HCT116 (cell line): ENCODE measurements around the gene CAPN10. TPM values are rescaled to one million over a fixed set of nuclear protein-coding genes. Genes with fewer than 3 reads are reported as not detected.
A peak's percentile ranks its signal among the peaks of the same experiment; 100 is the strongest.

Experiments
- ATAC-seq: fragments of 200-7000 bp; cut with Tn5 transposase; 2 replicates; pipeline ENCODE4 v1.9.1; 2020; ENCODE audit warnings: mild to moderate bottlenecking, moderate library complexity
- BruUV-seq: library from RNA; stranded (reverse); fragments of 400-500 nt; replicated peaks from 2 replicates; lab custom pipeline; 2021; lab: Mats Ljungman, UMichigan
- CTCF ChIA-PET: fragments of 300-600 bp; sonication (Branson Sonifier 250); formaldehyde crosslinking; loops from one replicate; lab custom pipeline; 2021; ENCODE audit warnings: antibody characterized with exemption; lab: Charles Lee
- POLR2A ChIA-PET: fragments of 300-600, 350-600 bp; sonication (Branson Sonifier 250); formaldehyde crosslinking; loops from one replicate; lab custom pipeline; 2021; ENCODE audit warnings: antibody characterized with exemption; lab: Charles Lee
- RAD21 ChIA-PET, 2 experiments: fragments of 300-600 bp; sonication (Branson Sonifier 250); formaldehyde crosslinking; loops; one replicate each; lab custom pipeline; 2023; ENCODE audit warnings: low total read pairs in 2 of 2; ENCODE audit not compliant: uncharacterized antibody in 2 of 2, unreplicated experiment in 2 of 2, low non-redundant PET in 1 of 2; lab: Charles Lee
- DNase-seq: peaks from one replicate; pipeline ENCODE4 v3.0.0-alpha.2; 2010; ENCODE audit warnings: low read depth, low spot score
- H2AFZ ChIP-seq: fragments of 200-600 bp; shearing (Covaris generic), sonication (generic); 2 replicates; pipeline ENCODE4 v1.6.1; 2017; ENCODE audit warnings: low read depth, mixed run types, mixed read lengths, antibody characterized with exemption, low read length; ENCODE audit not compliant: poor library complexity, severe bottlenecking
- H3K27ac ChIP-seq: 2 replicates; pipeline ENCODE4 v1.5.1; 2012; ENCODE audit warnings: low read depth, low read length
- H3K27me3 ChIP-seq: fragments of 200-600 bp; sonication (generic); 2 replicates; pipeline ENCODE4 v1.6.1; 2016; ENCODE audit warnings: mixed run types, low read length, mixed read lengths; ENCODE audit not compliant: insufficient read depth
- H3K36me3 ChIP-seq, 2 experiments: fragments of 200-500 bp in 1 of 2; fragments of 200-600 bp in 1 of 2; sonication (Bioruptor generic) in 1 of 2; sonication (generic) in 1 of 2; 2 replicates each; pipeline versions ENCODE4 v1.5.1 to v1.6.1; 2014 to 2016; ENCODE audit warnings: low read length in 2 of 2, inconsistent platforms in 1 of 2, mixed read lengths in 1 of 2, mixed run types in 1 of 2; ENCODE audit not compliant: insufficient read depth in 2 of 2, control insufficient read depth in 1 of 2
- H3K4me1 ChIP-seq, 2 experiments: fragments of 200-600 bp in 1 of 2; sonication (generic) in 1 of 2; 2 replicates each; pipeline versions ENCODE4 v1.5.1 to v1.6.1; 2012 to 2017; ENCODE audit warnings: low read length in 2 of 2, inconsistent platforms in 1 of 2, mild to moderate bottlenecking in 1 of 2, mixed read lengths in 1 of 2, mixed run types in 1 of 2, moderate library complexity in 1 of 2; ENCODE audit not compliant: insufficient read depth in 2 of 2, control insufficient read depth in 1 of 2
- H3K4me2 ChIP-seq: fragments of 200-600 bp; sonication (generic); 2 replicates; pipeline ENCODE4 v1.6.1; 2017; ENCODE audit warnings: mixed run types, low read length, mixed read lengths
- H3K4me3 ChIP-seq, 2 experiments: fragments of 200-600 bp in 1 of 2; sonication (generic) in 1 of 2; replicated peaks in 1 of 2; 2 replicates each; pipeline ENCODE4 v1.5.1; 2011 to 2016; ENCODE audit warnings: low read length in 2 of 2, control low read depth in 1 of 2, low read depth in 1 of 2, mild to moderate bottlenecking in 1 of 2, mixed read lengths in 1 of 2, mixed run types in 1 of 2
- H3K79me2 ChIP-seq: fragments of 200-600 bp; sonication (generic); 2 replicates; pipeline ENCODE4 v1.6.1; 2017; ENCODE audit warnings: mild to moderate bottlenecking, mixed run types, low read length, moderate library complexity, mixed read lengths; ENCODE audit not compliant: insufficient read depth
- H3K9ac ChIP-seq: fragments of 200-600 bp; sonication (generic); 2 replicates; pipeline ENCODE4 v1.6.1; 2016; ENCODE audit warnings: low read length, mixed read lengths
- H3K9me2 ChIP-seq: fragments of 200-600 bp; sonication (generic), shearing (Covaris generic); 2 replicates; pipeline ENCODE4 v1.6.1; 2017; ENCODE audit warnings: mixed run types, mild to moderate bottlenecking, moderate library complexity; ENCODE audit not compliant: insufficient read depth
- H3K9me3 ChIP-seq, 2 experiments: fragments of 200-500 bp in 1 of 2; fragments of 200-600 bp in 1 of 2; sonication (Bioruptor generic) in 1 of 2; sonication (generic) in 1 of 2; 2 replicates each; pipeline ENCODE4 v1.6.1; 2014 to 2017; ENCODE audit warnings: low read length in 2 of 2, mixed read lengths in 2 of 2, inconsistent platforms in 1 of 2, low read depth in 1 of 2, mild to moderate bottlenecking in 1 of 2, mixed run types in 1 of 2, moderate library complexity in 1 of 2; ENCODE audit not compliant: control insufficient read depth in 1 of 2, insufficient read depth in 1 of 2
- H4K20me1 ChIP-seq: fragments of 200-600 bp; sonication (generic), shearing (Covaris generic); 2 replicates; pipeline ENCODE4 v1.6.1; 2017; ENCODE audit warnings: mixed run types, mild to moderate bottlenecking, moderate library complexity; ENCODE audit not compliant: insufficient read depth
- CEBPB ChIP-seq: IDR thresholded peaks from 2 replicates; pipeline ENCODE4 v1.6.1; 2012; ENCODE audit warnings: low read depth
- POLR2A ChIP-seq: IDR thresholded peaks from 2 replicates; pipeline ENCODE4 v1.7.0; 2011; ENCODE audit warnings: borderline replicate concordance; ENCODE audit not compliant: insufficient read depth, insufficient read length; ENCODE audit errors: extremely low read depth
- POLR2AphosphoS5 ChIP-seq: IDR thresholded peaks from 2 replicates; pipeline ENCODE4 v1.6.1; 2011; ENCODE audit warnings: mild to moderate bottlenecking, low read depth, low read length, moderate library complexity
- ZFX ChIP-seq: fragments of 450-650 bp; IDR thresholded peaks from 2 replicates; pipeline ENCODE4 v1.6.1; 2017
- intact Hi-C: fragments of 100-400 bp; cut with micrococcal nuclease; formaldehyde crosslinking; loops from 2 replicates; pipeline ENCODE4 v1.10.0; 2022
- total RNA-seq: library from RNA; stranded (reverse); gene quantifications from one replicate; pipeline ENCODE4 v1.2.1, GENCODE V29; 2021; ENCODE audit not compliant: unreplicated experiment
- TF ChIP-seq, protein P1 (sequence below): IDR thresholded peaks from 2 replicates; pipeline ENCODE4 v1.6.1; 2012

Gene CAPN10
- total RNA-seq, 1 experiment from 2014 or later, result 40.7 TPM

DNA sequence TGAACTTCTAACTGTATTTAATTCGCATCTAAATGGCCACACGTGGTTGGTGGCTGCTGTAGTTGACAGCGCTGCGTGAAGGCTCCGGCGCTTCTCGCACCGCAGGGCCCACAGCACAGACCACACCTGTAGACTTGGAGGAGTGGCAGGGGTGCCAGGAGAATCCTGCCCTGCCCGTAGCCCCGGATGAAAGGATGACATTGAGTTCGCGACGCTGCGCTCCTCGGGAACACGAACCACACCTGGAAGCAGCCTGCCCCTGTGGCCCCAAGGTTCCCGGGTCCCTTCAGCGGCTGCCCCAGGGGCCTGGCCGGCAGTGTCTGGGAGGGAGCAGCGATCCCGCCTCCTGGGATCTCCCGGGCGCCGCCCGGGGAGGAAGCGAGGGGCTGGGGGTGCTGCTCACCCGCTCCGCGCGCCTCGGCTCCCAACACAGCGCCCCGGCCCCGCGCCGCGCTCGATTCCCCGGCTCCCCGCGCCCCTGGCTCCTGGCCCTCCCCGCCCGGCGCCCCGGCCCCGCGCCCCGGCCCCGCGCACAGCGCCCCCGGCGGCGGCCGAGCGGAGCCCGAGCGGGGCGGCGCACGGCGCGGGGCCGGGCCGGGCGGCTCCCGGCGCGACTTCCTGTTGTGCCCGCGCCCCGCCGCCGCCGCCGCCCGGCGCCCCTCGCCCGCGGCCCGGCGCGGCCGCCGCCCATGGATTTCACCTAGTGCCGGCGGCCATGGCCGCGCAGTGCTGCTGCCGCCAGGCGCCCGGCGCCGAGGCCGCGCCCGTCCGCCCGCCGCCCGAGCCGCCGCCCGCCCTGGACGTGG lies 18.5 kb upstream of the CAPN10 start, which contains the start of gene RNPEPL1:
RNPEPL1 (plus strand) TSS at position 613 of the 806 bp plus-strand sequence; CDS start at position 716, 103 bp downstream.
- ATAC-seq, result peak; percentile 40
- Histone ChIP-seq H3K9me3 (no peaks in the 10 kb centered on the region), H3K9me2 (no peaks in the 10 kb centered on the region), H3K79me2 (peaks cover 35% of the 10 kb centered on the region; the same call in 1 of the 2 replicates), H4K20me1 (no peaks in the 10 kb centered on the region), H3K9ac (peak within 1 kb of the TSS; percentile 82), H3K4me3 (peak within 1 kb of the TSS; percentile 64 to 85), H3K4me1 (peaks cover 42 to 63% of the 10 kb centered on the region in 2 experiments), H3K36me3 (no peaks in the 10 kb centered on the region), H2AFZ (no peak within 1 kb of the TSS), H3K27ac (peak within 1 kb of the TSS; percentile 93), H3K27me3 (no peaks in the 10 kb centered on the region), H3K4me2 (peak within 1 kb of the TSS; percentile 92)
- ChIA-PET RAD21 (no interaction called here), CTCF (interaction anchor here (1.7 kb wide), 1 partner anchor 12 kb away, joined by 7 read pairs; no protein-coding TSS in a partner anchor), POLR2A (no interaction called here)
- no peak for DNase-seq
- TF ChIP-seq, protein P1, sequence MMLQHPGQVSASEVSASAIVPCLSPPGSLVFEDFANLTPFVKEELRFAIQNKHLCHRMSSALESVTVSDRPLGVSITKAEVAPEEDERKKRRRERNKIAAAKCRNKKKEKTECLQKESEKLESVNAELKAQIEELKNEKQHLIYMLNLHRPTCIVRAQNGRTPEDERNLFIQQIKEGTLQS, result no peak
- no peak for TF ChIP-seq POLR2A
- TF ChIP-seq POLR2AphosphoS5, result peak; percentile 36
- intact Hi-C loops, result loop anchor here (5.0 to 10.0 kb wide), 2 partner anchors 56 to 333 kb away; no protein-coding TSS in a partner anchor
- no TSS peak for BruUV-seq

DNA sequence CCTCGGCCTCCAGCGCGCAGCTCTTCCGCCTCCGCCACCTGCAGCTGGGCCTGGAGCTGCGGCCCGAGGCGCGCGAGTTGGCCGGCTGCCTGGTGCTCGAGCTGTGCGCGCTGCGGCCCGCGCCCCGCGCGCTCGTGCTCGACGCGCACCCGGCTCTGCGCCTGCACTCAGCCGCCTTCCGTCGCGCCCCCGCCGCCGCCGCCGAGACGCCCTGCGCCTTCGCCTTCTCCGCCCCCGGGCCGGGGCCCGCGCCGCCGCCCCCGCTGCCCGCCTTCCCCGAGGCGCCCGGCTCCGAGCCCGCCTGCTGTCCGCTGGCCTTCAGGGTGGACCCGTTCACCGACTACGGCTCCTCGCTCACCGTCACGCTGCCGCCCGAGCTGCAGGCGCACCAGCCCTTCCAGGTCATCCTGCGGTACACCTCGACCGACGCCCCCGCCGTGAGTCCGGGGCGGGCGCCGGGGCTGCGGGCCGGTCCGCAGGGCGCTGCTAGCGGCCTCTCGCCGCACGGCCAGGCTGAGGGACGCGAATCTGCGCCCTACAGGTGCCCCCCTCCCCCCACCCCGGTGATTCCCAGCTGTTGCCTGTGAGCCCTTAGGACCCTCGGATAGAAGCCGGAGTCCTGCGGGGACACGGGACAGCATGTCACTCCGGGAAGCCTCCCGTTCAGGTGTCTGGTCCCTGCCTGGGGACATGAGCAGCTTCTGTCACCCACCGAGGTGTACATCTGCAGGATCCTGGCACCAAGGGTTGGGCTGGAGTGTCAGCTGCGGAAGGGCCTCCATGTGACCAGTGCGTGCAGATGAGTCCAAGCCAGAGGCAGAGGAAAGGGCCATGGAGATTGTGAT lies 17.6 kb upstream of the CAPN10 start:
- H3K9ac ChIP-seq, result peak overlapping the region; percentile 82
- peak overlapping the region; percentile 54 to 76 for H3K4me3 ChIP-seq
- DNase-seq, result no peak
- peaks cover 35% of the 10 kb centered on the region; the same call in 1 of the 2 replicates for H3K79me2 ChIP-seq
- ChIA-PET RAD21 (no interaction called here), CTCF (interaction anchor here (1.7 kb wide), 1 partner anchor 11 kb away, joined by 7 read pairs; no protein-coding TSS in a partner anchor), POLR2A (interaction anchor here (1.0 kb wide), 1 partner anchor 11 kb away, joined by 4 read pairs; no protein-coding TSS in a partner anchor)
- intact Hi-C loops, result loop anchor here (5.0 to 10.0 kb wide), 2 partner anchors 57 to 334 kb away; no protein-coding TSS in a partner anchor
- H3K36me3 ChIP-seq, result no peaks in the 10 kb centered on the region
- ATAC-seq, result peak; percentile 3; the same call in 1 of the 2 replicates
- no peak overlapping the region for H2AFZ ChIP-seq
- peak overlapping the region; percentile 92 for H3K4me2 ChIP-seq
- H3K9me2 ChIP-seq, result no peaks in the 10 kb centered on the region
- peaks cover 42 to 59% of the 10 kb centered on the region in 2 experiments for H3K4me1 ChIP-seq
- no peaks in the 10 kb centered on the region for H3K27me3 ChIP-seq
- H3K9me3 ChIP-seq, result no peaks in the 10 kb centered on the region
- no TSS peak for BruUV-seq
- TF ChIP-seq ZFX, result peak; percentile 66
- TF ChIP-seq CEBPB, result no peak
- TF ChIP-seq POLR2AphosphoS5, result 0 out of 2 replicates have a peak, but pooled peaks have one; percentile 14
- H4K20me1 ChIP-seq, result no peaks in the 10 kb centered on the region
- H3K27ac ChIP-seq, result peak overlapping the region; percentile 93
